Caco-2 (cell line): ENCODE data around the gene DKKL1. TPM values are rescaled to one million over a fixed set of nuclear protein-coding genes. Genes with fewer than 3 reads are reported as not detected.

Experiments used
- BruUV-seq: library from RNA; stranded (reverse); fragments of 400-500 nt; replicated peaks from 2 replicates; lab custom pipeline; 2021; lab: Mats Ljungman, UMichigan
- CTCF ChIA-PET: fragments of 300-600 bp; sonication (Branson Sonifier 250); formaldehyde crosslinking; loops from one replicate; lab custom pipeline; 2022; ENCODE audit warnings: antibody characterized with exemption; lab: Charles Lee
- POLR2A ChIA-PET: fragments of 300-600 bp; sonication (Branson Sonifier 250); formaldehyde crosslinking; loops from one replicate; lab custom pipeline; 2022; ENCODE audit warnings: antibody characterized with exemption; lab: Charles Lee
- DNase-seq, 2 experiments: peaks; one replicate each; pipeline versions ENCODE4 v3.0.0 to v3.0.0-alpha.2; 2020 to 2022
- H3K27me3 ChIP-seq: replicated peaks from 2 replicates; pipeline ENCODE4 v1.6.0; 2011; ENCODE audit warnings: low read length; ENCODE audit not compliant: control insufficient read depth, insufficient read depth
- H3K36me3 ChIP-seq: 2 replicates; pipeline ENCODE4 v1.5.1; 2011; ENCODE audit warnings: low read length; ENCODE audit not compliant: control insufficient read depth, insufficient read depth
- H3K4me1 ChIP-seq: fragments of 250-450 bp; sonication (Bioruptor Pico); 2 replicates; pipeline ENCODE4 v1.5.1; 2020; ENCODE audit warnings: mild to moderate bottlenecking
- H3K4me3 ChIP-seq: 2 replicates; pipeline ENCODE4 v1.5.1; 2011; ENCODE audit warnings: low read depth, mild to moderate bottlenecking, control low read depth, low read length
- H3K9me3 ChIP-seq: fragments of 250-450 bp; sonication (Bioruptor Pico); 2 replicates; pipeline ENCODE4 v1.5.1; 2020; ENCODE audit warnings: mild to moderate bottlenecking, moderate library complexity
- H3K27ac Mint-ChIP-seq: one replicate; pipeline ENCODE4 v1.8.0; 2022; ENCODE audit warnings: mixed read lengths; ENCODE audit not compliant: unreplicated experiment
- H3K27me3 Mint-ChIP-seq: one replicate; pipeline ENCODE4 v1.8.0; 2022; ENCODE audit warnings: mixed read lengths; ENCODE audit not compliant: insufficient read depth, unreplicated experiment
- H3K36me3 Mint-ChIP-seq: one replicate; pipeline ENCODE4 v1.8.0; 2022; ENCODE audit warnings: mild to moderate bottlenecking, mixed read lengths; ENCODE audit not compliant: insufficient read depth, unreplicated experiment
- H3K4me1 Mint-ChIP-seq: one replicate; pipeline ENCODE4 v1.8.0; 2022; ENCODE audit warnings: low read depth, mixed read lengths; ENCODE audit not compliant: unreplicated experiment
- H3K4me3 Mint-ChIP-seq: one replicate; pipeline ENCODE4 v1.8.0; 2022; ENCODE audit warnings: mild to moderate bottlenecking, moderate library complexity, mixed read lengths; ENCODE audit not compliant: unreplicated experiment
- H3K9me3 Mint-ChIP-seq: one replicate; pipeline ENCODE4 v1.8.0; 2022; ENCODE audit warnings: mixed read lengths; ENCODE audit not compliant: unreplicated experiment
- CTCF ChIP-seq, 2 experiments: fragments of 200-600 bp in 1 of 2; IDR thresholded peaks; 1 replicate in 1 of 2; 2 replicates in 1 of 2; pipeline versions ENCODE4 v1.5.1 to v1.8.0; 2011 to 2022; ENCODE audit warnings: antibody characterized with exemption in 1 of 2, control low read depth in 1 of 2, inconsistent platforms in 1 of 2, low read depth in 1 of 2, low read length in 1 of 2, mild to moderate bottlenecking in 1 of 2, moderate library complexity in 1 of 2; ENCODE audit not compliant: insufficient read depth in 1 of 2, severe bottlenecking in 1 of 2, unreplicated experiment in 1 of 2
- intact Hi-C: fragments of 100-400 bp; cut with micrococcal nuclease; formaldehyde crosslinking; loops from one replicate; pipeline ENCODE4 v1.10.0; 2022; ENCODE audit not compliant: unreplicated experiment
- total RNA-seq: library from RNA; stranded (reverse); gene quantifications from 2 replicates; pipeline ENCODE4 v1.2.3, GENCODE V29; 2022

Gene DKKL1
- total RNA-seq, 1 experiment from 2014 or later: not detected

GRCh38 chr19:49396738-49397505 lies 33.2 kb downstream of the DKKL1 start:
- POLR2A ChIA-PET: interaction anchor here (0.6 kb wide), 1 partner anchor 1969 kb away, joined by 5 read pairs; no protein-coding TSS in a partner anchor
- BruUV-seq: no TSS peak
- peaks cover 17% of the 10 kb centered on the region for H3K4me1 Mint-ChIP-seq

GRCh38 chr19:49398001-49398615 lies 34.4 kb downstream of the DKKL1 start:
- Histone ChIP-seq H3K4me1 (peaks cover 28% of the 10 kb centered on the region), H3K4me3 (no peak overlapping the region), H3K27me3 (no peaks in the 10 kb centered on the region), H3K36me3 (no peaks in the 10 kb centered on the region), H3K9me3 (no peaks in the 10 kb centered on the region)
- TF ChIP-seq CTCF (IDR thresholded peaks at IDR 0.05; ENCODE audit: insufficient read depth in 1 of 2, low read depth in 1 of 2, low read length in 1 of 2, severe bottlenecking in 1 of 2, unreplicated experiment in 1 of 2): no peak
- Mint-ChIP-seq H3K27ac (no peak overlapping the region), H3K4me3 (peak overlapping the region; percentile 1), H3K4me1 (peaks cover 13% of the 10 kb centered on the region), H3K27me3 (no peaks in the 10 kb centered on the region), H3K36me3 (no peaks in the 10 kb centered on the region), H3K9me3 (no peaks in the 10 kb centered on the region)
- BruUV-seq: no TSS peak
- intact Hi-C loops: no loop called here
- DNase-seq: no peak
- POLR2A ChIA-PET: no interaction called here
- CTCF ChIA-PET: interaction anchor here (1.1 kb wide), 1 partner anchor 19 kb away, joined by 3 read pairs; no protein-coding TSS in a partner anchor

More at GRCh38 chr19:49396738-49397505, 33.2 kb downstream of the DKKL1 start:
- H3K4me3 Mint-ChIP-seq: no peak overlapping the region
- H3K27me3 Mint-ChIP-seq: peaks cover 2% of the 10 kb centered on the region
- no peaks in the 10 kb centered on the region for H3K36me3 ChIP-seq
- DNase-seq: no peak
- no peaks in the 10 kb centered on the region for H3K27me3 ChIP-seq
- H3K9me3 Mint-ChIP-seq: no peaks in the 10 kb centered on the region
- no peak overlapping the region for H3K27ac Mint-ChIP-seq
- intact Hi-C loops: no loop called here
- H3K9me3 ChIP-seq: no peaks in the 10 kb centered on the region
- CTCF ChIA-PET: interaction anchor here (0.5 kb wide), 1 partner anchor 55 kb away, joined by 5 read pairs; the partner anchor contains the start of gene PIH1D1
- H3K36me3 Mint-ChIP-seq: no peaks in the 10 kb centered on the region
- peaks cover 28% of the 10 kb centered on the region for H3K4me1 ChIP-seq
- no peak for TF ChIP-seq CTCF (IDR thresholded peaks at IDR 0.05; ENCODE audit: insufficient read depth in 1 of 2, low read depth in 1 of 2, low read length in 1 of 2, severe bottlenecking in 1 of 2, unreplicated experiment in 1 of 2)
- no peak overlapping the region for H3K4me3 ChIP-seq

- intact Hi-C loops: no loop called here
Measured at GRCh38 chr19:49398931-49399330, 35.3 kb downstream of the DKKL1 start.

More at GRCh38 chr19:49398931-49399330, 35.3 kb downstream of the DKKL1 start:
- no peak overlapping the region for H3K4me3 Mint-ChIP-seq
- BruUV-seq: no TSS peak
- no peaks in the 10 kb centered on the region for H3K9me3 Mint-ChIP-seq
- H3K27me3 Mint-ChIP-seq: no peaks in the 10 kb centered on the region
- peaks cover 28% of the 10 kb centered on the region for H3K4me1 ChIP-seq
- no peak overlapping the region for H3K27ac Mint-ChIP-seq
- H3K36me3 Mint-ChIP-seq: no peaks in the 10 kb centered on the region
- H3K9me3 ChIP-seq: no peaks in the 10 kb centered on the region
- no peak for DNase-seq
- ChIA-PET POLR2A (no interaction called here), CTCF (no interaction called here)
- H3K4me1 Mint-ChIP-seq: peaks cover 13% of the 10 kb centered on the region
- H3K27me3 ChIP-seq: no peaks in the 10 kb centered on the region
- no peak for TF ChIP-seq CTCF (IDR thresholded peaks at IDR 0.05; ENCODE audit: insufficient read depth in 1 of 2, low read depth in 1 of 2, low read length in 1 of 2, severe bottlenecking in 1 of 2, unreplicated experiment in 1 of 2)
- H3K36me3 ChIP-seq: no peaks in the 10 kb centered on the region
- H3K4me3 ChIP-seq: no peak overlapping the region
